HG03432 (cell line): ENCODE results near the gene NPIPA5.
"Not testable (repeated sequence)": the region's sequence is repeated elsewhere in the genome, so short reads cannot be mapped to it uniquely, and the experiment has no call there.

Experiments
- ATAC-seq: cut with Tn5 transposase; IDR thresholded peaks from one replicate; pipeline ENCODE4 v1.9.1; 2021; ENCODE audit warnings: mild to moderate bottlenecking, moderate library complexity; ENCODE audit not compliant: unreplicated experiment

Gene NPIPA5

DNA sequence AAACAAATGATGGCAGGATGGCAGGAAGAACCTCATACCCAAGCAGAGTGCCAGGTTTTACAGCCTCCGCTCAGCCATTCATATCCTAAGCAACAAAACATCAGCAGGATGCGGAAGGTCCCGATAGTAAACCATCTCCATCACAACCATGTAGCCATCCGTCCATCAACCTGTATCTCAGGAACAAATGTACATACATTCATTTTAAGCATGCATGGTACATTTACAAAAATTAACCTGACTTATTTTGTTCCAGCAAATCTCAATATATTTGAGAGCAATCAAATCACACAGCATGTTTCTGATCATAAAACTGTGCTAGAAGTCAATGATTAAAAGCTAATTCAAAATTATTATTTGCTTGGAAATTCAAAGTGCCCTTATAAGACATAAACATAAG is at the start of gene NPIPA5:
NPIPA5 (minus strand) TSS at position 101 of the 400 bp plus-strand sequence; CDS start at position 101, 0 bp downstream.
- not testable (repeated sequence) for ATAC-seq

DNA sequence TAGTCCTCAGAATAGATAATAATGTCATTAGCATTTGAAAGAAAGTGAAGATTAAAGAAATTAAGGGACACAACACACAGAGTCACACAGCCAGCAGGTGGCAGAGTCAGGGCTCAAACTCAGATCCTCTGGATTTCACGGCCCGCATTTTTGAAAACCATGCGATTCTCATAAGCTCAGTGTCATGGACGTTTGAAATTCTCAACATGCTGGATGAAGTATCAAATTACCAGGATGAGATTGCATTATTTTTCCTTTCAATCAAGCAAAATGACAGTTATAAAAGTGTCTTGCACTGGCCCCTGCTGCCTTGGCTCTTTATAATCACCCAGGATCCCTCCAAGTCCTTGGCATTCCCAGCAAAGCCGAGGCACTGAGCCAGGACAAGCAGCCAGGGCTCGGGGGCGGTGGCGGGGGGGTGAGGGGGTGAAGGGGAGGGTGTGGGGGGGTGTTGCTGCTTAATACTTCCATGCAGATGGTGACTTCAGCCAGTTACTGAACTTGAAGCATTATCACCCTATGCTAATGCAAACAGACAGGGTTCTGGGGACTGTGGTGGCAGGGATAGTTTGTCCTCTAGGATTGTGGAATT is 49.6 kb upstream of the NPIPA5 start:
- no peak for ATAC-seq

- ATAC-seq, result no peak
Observed at GRCh38 chr16:15426796-15427195, 48.7 kb upstream of the NPIPA5 start.

- no peak for ATAC-seq
Observed at GRCh38 chr16:15425861-15426260, 47.8 kb upstream of the NPIPA5 start.

DNA sequence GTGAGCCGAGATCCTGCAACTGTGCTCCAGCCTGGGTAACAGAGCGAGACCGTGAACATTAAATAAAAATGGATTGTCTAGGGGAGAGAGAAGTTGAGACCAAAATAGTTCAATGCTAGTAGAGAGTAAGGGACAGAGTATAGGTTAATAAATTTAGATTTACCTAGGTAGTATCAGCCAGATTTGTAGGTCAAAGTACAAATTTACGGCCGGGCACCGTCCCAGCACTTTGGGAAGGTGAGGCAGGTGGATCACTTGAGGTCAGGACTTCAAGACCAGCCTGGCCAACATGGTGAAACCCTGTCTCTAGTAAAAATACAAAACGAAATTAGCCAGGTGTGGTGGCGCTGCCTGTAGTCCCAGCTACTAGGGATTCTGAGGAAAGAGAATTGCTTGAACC is 44.1 kb upstream of the NPIPA5 start:
- no peak for ATAC-seq

- ATAC-seq, result not testable (repeated sequence)
Observed at GRCh38 chr16:15421696-15422095, 43.6 kb upstream of the NPIPA5 start.

DNA sequence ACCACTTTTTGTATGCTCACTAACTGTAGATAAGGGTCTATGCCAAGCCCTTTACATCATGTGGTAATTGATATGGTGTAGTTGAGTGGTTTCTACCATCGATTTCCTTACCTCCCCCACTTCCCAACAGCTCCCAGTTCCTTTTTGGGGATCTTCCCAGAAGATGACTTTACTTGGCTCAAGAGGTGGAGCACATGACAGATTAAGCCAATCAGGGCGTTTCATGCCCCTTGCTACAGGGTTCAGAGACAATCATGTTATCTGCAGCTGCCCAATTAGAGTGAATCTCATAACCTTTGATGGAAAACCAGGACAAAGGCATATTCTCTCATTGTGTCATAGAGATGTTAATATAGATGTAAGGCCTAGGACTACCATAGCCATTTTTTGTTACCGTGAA is 40.1 kb upstream of the NPIPA5 start:
- ATAC-seq, result no peak

GRCh38 chr16:15417197-15417596 is 39.1 kb upstream of the NPIPA5 start:
- no peak for ATAC-seq

DNA sequence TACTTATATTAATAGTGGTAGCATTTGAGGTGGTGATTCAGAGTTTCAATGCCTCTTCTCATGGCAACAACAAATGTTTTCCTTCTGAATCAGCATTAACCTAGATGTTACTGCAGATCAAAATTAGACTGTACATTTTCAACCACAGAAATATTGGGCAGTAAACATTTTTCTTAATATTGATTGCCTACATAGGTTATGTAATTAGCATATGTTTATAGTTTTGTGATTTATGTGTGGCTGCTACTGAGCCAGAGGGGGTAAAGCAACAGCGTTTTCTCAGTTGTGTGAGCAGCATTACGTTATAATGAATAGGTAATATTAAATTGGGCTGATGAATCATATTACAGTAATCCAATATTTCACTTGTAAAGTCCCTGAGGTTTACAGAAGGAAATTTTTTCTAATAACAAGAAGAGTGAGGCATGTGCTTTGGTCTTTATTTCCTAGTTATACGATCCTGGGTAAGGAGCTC is 37.5 kb upstream of the NPIPA5 start:
- no peak for ATAC-seq

DNA sequence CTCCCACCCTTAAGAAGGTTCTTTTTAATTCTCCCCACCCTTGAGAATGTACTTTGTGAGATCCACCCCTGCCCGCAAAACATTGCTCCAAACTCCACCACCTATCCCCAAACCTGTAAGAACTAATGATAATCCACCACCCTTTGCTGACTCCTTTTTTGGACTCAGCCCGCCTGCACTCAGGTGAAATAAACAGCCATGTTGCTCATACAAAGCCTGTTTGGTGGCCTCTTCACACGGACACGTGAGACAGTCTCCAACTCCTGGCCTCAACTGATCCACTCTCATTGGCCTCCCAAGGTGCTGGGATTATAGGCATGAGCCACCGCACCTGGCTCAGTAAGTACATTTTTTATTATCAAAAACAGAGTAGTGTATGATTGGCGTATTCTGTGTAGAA is 31.4 kb upstream of the NPIPA5 start:
- ATAC-seq, result not testable (repeated sequence)

- ATAC-seq, result not testable (repeated sequence)
Observed at GRCh38 chr16:15407756-15408155, 29.7 kb upstream of the NPIPA5 start.

DNA sequence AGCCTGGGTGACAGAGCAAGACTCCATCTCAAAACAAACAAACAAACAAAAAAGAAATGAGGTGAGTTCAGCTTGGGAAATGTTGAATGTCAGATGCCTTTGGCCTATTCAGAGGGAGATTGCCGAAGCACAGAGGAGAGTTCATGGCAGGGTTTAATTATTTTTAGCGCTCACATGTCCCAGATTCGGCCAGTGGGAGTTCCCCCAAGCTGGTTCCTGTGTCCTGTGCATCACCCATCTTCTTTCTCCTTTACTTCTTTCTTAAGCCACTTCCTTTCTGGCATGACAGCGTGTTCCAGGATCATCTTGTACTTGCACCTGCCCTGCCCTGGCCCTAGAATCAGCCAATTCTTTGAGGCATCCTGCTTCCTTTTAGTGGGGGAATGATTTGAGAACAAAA is 26.7 kb upstream of the NPIPA5 start:
- no peak for ATAC-seq

DNA sequence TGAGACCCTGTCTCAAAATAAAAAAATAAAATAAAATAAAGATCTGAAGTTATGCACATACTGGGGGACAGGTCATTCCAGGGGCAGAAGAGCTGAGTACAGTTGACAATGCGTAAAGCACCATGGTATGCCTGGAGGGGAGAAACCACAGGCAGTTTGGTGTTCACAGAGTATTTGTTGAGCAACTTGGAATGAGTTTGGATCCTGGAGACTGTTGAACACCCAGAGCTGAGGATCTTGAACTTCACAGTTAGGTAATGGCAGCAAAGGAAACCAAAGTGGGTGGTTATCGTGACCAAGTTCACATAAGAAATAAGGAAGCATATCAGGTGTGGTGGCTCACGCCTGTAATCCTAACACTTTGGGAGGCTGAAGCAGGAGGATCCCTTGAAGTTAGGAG is 26.0 kb upstream of the NPIPA5 start:
- ATAC-seq, result not testable (repeated sequence)

DNA sequence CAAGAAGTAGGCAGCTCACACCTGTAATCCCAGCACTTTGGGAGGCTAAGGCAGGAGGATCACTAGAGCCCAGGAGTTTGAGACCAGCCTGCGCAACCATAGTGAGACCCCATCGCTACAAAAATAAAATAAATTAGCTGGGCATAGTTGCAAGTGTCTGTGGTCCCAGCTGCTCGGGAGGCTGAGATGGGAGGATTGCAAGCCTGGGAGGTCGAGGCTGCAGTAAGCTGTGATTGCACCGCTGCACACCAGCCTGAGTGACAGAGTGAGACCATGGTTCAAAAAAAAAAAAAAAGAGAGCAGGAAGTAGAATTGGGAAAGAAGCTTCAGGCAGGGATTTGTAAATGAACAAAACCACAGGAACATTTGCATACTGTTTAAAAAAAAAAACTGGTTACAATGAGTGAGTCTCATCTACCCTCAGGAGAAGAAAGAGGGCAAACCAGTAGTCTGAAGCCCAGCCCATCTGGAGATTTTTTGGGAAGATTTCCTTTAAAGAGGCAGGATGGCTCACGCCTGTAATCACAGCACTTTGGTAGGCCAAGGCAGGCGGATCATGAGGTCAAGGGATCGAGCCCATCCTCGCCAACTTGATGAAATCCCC is 25.4 kb upstream of the NPIPA5 start:
- ATAC-seq, result no peak

DNA sequence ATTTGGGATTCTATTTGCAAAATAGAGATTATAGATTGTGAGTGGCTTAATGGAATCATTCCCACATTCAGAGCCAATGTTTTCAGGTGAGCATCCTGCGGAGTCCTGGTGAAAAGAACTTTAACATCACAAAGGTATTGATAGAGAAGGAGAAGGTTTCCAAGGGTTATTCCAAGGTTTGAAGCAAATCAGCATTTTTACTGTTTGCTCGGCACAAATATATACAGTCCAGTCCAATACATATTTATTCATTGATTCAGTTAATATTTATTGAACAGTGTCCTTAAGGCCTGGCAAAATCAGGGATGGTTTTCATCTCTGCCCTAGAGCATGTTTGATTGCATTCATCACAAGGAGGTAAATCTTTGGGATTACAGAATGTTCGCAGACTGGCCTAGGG is 23.9 kb upstream of the NPIPA5 start:
- ATAC-seq, result no peak

DNA sequence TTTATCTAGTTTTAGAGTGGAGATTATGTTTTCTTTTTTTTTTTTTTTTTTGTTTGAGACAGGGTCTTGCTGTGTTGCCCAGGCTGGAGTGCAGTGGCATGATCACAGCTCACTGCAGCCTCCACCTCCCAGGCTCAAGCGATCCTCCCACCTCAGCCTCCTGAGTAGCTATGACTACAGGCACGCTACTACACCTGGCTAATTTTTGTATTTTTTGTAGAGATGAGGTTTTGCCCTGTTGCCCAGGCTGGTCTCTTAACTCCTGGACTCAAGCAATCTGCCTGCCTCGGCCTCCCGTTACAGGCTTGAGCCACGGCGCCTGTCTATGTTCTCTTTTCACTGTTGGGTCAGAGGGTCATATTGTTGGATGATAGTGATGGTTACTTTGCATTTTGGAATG is 22.2 kb upstream of the NPIPA5 start:
- not testable (repeated sequence) for ATAC-seq

DNA sequence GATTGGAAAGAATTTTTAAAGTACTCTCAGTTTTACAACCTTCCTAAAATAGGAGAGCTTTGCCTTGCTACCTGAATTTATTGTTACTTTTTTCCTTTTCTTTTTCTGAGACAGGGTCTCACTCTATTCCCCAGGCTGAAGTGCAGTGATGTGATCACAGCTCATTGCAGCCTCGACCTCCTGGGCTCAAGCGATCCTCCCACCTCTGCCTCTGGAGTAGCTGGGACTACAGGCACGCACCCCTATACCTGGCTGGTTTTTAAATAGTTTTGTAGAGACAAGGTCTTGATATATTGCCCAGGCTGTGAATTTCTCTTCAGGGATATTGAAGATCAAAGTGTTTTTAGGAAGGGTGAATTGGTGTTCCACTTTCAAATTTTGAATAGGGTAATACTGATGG is 21.2 kb upstream of the NPIPA5 start:
- ATAC-seq, result no peak

DNA sequence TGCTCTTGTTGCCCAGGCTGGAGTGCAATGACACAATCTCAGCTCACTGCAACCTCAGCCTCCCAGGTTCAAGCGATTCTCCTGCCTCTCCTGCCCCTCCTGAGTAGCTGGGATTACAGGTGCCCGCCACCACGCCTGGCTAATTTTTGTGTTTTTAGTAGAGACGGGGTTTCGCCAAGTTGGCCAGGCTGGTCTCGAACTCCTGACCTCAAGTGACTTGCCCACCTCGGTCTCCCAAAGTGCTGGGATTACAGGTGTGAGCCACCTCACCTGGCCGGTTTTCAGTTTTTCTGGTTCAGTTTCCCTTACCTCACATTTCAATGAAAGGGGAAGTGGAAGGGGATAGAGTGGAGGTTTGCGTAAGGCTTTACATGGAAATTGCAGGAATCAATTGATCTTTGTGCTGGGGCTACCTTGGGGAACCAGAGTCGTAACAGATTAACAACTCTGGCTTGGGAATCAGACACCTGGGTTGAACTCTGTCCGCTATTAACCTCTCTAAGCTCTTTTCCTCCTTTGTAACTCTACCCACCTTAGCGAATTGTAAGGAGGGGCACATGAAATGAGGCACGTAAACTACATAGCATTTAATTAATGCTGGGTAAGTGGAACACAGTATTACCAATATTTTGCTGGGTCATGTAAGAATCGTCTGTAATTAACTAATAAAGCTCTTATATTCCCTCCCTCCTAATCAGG is 20.7 kb upstream of the NPIPA5 start:
- ATAC-seq, result no peak

DNA sequence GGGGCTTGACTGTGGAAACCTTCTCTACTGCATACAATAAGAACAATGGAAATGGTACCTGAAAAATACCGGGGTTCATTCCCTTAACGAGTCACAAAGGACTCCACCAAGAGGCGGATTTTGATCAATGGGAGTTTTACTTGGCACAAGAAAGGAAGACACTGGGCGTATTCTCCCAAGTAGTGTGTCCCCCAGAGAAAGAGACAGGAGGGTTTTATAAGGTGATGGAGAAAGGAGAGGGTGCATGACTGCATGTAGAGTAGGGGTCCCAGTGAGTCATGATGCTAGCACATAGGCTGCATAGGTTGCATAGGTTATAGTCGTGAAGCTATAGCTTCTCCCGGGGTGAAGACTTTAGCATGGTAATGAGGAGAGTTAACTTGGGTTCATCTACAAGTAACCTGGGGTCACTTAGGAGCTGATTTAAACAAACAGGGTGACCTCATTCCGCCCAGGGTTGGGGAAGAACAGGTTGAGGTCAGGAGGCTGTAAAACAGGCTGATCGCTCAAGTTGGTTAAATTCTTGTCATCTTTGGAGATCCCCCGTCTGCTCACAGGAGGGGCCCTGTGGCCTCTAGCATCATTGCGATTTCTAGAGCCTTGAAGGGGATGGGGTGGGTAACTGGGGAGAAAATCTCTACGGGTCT is 19.0 kb upstream of the NPIPA5 start:
- no peak for ATAC-seq

- not testable (repeated sequence) for ATAC-seq
Observed at GRCh38 chr16:15396509-15396829, 18.4 kb upstream of the NPIPA5 start.

GRCh38 chr16:15395631-15396508 is 17.8 kb upstream of the NPIPA5 start, which contains the start of gene MPV17L:
Gene MPV17L (plus strand): TSS chr16:15395754. CDS start chr16:15395898, 144 bp downstream.
- not testable (repeated sequence) for ATAC-seq
